GM18519 (cell line): ENCODE data around the gene IFITM1.
A peak's percentile ranks its signal among the peaks of the same experiment; 100 is the strongest.
"Not testable (repeated sequence)": the region's sequence is repeated elsewhere in the genome, so short reads cannot be mapped to it uniquely, and the experiment has no call there.

Experiments used
- ATAC-seq: cut with Tn5 transposase; IDR thresholded peaks from one replicate; pipeline ENCODE4 v1.9.1; 2021; ENCODE audit warnings: mild to moderate bottlenecking, moderate library complexity; ENCODE audit not compliant: unreplicated experiment, low FRiP score

Gene IFITM1

DNA sequence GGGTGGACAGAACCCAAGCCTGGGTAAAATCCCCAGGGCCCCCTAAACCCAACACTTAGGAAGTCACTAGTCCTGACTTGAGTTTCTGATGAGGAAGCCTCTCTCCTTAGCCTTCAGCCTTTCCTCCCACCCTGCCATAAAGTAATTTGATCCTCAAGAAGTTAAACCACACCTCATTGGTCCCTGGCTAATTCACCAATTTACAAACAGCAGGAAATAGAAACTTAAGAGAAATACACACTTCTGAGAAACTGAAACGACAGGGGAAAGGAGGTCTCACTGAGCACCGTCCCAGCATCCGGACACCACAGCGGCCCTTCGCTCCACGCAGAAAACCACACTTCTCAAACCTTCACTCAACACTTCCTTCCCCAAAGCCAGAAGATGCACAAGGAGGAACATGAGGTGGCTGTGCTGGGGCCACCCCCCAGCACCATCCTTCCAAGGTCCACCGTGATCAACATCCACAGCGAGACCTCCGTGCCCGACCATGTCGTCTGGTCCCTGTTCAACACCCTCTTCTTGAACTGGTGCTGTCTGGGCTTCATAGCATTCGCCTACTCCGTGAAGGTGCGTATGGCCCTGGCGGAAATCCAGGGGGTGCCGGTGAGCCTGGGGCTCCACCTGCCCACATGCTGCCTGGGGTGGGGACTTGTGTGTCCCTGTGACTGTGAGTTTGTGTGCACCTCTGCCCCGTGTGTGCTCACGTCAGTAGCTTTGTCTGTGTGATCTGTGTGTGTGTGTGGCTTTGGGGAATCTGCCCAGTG lies at the start of gene IFITM1:
Gene IFITM1, plus strand, starts transcription at position 254 of the 767 bp plus-strand sequence. Its CDS starts 131 bp downstream, at position 385.
- no peak for ATAC-seq

DNA sequence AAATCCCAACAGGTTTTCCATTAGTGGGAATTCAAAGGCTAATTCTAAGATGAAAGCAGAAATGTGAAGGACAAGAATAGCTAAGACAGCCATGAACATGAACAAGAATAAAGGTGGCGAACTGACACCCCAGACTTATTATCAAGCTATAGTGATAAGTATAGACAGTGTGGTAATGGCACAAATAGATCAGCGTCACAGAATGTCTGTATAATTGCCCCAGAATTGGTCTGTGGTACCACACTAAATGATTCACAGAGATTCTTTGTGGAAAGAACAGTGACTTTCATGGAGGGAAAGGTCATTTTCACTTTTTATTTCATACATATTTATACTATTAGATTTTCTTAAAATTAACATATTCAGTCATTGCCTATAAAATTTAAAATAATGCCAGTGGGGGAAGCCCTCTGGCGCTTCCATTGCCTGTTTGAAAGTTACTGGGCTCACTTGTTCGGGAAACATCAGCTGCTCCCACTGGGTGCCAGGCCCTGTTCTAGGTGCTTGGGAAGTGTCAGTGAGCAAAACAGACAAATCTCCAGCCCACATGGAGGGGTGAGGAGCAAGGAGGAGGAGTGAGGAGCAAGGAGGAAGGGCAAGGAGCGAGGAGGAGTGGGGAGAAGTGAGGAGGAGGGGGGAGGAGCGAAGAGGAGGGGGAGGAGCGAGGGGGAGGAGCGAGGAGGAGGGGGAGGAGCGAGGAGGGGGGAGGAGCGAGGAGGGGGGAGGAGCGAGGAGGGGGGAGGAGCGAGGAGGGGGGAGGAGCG lies 47.0 kb upstream of the IFITM1 start:
- no peak for ATAC-seq

DNA sequence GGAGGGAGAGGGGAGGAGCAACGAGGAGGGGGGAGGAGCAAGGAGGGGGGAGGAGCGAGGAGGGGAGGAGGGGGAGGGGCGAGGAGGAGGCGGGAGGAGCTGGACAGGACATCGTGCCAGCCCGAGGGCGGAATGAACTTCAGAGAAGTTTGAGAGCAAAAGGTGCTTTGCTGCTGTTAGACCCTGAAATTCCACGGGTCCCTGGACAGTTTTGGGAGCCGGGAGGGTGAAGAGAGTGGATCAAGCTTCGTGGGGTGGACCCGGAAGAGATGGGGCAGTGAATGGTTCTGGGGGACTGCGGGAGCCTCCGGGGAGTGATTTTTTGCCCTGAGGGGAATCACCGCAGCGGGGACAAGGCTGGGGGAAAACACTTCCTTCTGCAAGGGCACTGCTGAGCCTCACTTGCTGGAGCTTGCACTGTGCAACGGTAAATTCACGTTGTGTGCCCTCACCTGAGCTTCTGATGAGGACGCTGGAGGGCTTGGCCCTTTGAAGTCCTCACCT lies 46.3 kb upstream of the IFITM1 start:
- ATAC-seq: no peak

DNA sequence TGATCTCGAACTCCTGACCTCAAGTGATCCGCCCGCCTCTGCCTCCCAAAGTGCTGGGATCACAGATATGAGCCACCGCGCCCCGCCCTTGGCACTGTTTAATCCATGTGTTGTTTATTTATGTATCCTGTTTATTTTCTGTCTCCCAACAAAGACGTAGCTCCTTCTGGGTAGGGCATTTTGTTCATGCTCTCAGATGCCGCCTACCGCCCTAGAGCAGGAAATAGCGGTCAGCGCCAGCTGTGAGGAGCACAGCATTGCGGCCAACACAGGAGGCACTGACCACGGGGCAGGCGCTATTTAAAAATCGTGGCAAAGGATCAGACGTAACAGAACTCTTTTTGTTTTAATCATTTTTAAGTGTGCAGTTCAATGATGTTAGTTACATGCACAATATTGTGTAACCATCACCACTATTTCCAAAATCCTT lies 45.1 kb upstream of the IFITM1 start:
- not testable (repeated sequence) for ATAC-seq

DNA sequence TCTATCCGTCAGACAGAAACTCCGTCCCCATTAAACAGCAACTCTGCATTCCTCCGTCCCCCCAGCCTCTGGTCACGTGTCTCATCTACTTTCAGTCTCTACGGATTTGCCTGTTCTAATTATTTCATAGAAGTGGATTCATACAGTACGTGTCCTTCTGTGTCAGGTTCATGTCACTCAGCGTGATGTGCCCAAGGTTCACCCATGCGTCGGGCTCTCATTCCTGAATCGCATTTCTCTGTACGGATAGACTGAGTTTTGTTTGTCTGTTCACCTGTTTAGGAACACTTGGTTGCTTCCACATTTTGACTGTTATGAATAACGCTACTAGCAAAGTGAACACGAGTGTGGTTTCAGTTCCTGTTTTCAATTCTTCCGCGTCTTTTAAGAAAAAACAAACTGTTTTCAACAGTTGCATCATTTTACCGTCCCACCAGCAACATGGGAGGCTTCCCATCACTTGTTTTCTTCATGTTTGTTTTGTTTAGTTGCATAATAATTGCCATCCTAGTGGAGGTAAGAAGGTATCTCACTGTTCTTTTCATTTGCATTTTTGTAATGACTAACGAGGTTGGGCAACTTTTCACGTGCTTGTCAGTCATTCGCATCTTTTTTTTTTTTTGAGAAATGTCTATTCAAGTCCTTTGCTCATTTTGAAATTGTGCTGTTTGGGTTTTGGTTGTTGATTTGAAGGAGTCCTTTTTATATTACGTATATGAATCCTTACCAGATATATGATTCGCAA lies 44.5 kb upstream of the IFITM1 start:
- peak; percentile 68 for ATAC-seq

DNA sequence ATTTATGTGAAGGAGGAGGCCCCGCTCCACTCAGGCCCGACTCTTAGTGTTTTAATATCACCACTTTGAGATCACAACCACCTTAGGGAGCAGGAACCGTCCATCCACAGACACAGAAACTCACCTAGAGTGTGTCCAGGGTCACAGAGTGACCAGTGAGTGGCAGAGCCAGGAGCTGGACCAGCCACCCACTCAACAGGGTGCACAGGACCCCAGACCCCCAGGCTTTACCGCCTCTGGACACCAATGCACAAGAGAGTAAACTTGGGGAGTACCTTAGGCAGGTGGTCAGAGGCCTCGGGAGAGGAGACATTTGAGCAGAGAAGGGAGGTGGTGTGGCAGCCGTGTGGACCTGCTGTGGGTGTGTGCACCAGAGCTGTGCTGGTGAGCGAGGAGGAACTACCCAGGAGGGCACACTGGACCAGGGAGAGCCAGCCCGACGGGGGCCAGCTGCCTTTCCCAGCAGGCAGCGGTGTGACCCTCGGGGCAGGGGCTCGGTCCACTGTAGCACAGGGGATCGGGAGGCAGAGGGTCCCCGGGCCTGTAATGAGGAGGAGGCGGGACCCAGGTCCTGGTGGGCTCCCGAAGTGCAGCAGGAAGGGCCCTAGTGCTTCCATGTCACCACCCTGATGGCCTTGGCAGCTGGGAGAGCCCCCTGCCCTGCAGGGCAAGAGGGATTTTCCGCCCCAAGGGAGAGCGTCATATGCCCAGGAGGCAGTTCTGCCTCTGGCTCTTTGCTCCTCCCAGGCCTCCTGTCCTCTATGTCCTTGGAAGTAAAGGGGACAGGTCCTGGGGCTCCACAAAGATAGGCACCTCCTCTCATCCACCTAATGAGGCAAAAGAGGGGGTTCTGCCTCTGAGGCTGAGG lies 43.2 kb upstream of the IFITM1 start:
- ATAC-seq: no peak

DNA sequence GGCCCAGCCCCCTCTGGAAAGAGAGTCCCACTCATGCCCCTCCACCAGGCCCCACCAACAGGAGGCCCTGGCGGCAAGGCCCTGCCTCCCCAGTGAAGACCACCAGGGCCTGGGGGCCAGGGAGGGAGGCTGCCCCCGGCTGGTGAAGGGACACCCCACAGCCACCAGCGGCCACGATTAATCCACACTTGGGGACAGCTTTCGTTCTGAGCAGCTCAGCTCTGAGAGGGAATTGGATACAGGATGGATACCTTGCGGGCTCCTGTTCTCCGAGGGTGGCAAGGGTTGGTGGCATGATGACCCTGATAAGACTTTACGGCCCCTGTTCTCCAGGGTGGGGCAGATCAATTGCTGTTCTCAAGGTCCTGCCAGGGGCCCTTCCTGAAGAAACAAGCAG lies 42.5 kb upstream of the IFITM1 start:
- no peak for ATAC-seq

DNA sequence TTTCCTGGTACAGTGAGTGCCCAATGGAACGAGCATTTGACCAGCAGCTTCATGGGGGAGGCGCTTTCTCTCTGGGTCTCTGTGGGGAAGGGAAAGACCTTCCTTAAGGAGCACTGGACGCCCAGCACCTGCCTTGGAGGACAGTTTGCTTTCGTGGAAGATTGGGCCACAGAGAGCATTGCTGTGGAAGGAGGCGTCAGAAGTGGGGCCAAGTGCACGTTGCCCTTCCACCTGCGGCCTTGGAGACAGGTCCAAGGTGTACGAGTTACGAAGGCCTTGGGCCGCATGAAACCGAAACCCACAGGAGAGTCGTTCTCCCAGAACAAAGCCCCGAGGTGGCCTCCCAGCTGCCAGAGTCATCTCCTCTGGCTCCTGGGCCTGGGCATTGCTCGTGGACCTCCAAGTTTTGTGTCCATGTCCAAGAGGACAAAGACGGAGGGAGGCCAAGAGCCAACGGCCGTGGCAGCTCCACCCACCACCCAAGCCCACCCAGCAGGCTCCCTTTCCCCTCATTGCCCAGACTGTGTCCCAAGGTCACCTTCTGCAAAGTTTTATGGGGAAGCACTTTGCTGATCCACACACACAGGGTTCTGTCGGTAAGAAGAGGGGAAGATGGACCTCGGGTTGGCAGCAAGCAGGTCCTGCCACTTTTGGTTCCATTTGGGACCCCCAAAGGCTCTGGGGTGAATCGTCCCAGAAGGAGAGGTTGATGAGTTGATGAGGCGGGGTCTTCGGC lies 41.5 kb upstream of the IFITM1 start:
- ATAC-seq: no peak

DNA sequence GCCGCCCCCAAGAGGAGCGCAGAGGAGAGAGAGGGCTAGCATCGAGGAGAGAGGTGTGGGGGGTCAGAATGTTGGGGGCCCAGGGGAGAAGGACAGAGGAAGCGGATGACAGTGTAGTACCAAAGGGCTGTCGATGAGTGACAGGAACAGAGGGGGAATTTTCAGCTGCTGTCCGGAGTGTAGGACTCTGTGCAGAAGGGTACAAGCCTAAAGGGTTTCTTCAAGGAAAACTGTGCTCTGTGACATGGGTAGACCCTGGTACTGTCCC lies 41.0 kb upstream of the IFITM1 start:
- no peak for ATAC-seq

DNA sequence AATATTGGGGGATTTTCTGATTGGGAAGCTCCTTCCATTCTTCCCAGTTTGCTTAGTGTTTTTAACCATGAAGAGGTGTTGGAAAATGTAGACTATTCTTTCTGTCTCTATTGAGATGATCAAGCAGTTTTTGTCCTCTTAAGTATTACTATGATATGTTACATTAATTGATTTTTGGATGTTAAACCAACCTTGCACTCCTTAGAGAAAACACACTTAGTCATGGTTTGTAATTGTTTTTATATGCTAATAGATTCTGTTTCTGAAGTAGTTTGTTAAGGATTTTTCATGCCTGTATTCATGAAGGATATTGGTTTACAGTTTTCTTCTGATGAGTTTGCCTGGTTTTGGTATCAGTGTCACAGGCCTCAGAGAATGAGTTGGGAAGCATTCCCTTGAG lies 37.6 kb upstream of the IFITM1 start:
- no peak for ATAC-seq

DNA sequence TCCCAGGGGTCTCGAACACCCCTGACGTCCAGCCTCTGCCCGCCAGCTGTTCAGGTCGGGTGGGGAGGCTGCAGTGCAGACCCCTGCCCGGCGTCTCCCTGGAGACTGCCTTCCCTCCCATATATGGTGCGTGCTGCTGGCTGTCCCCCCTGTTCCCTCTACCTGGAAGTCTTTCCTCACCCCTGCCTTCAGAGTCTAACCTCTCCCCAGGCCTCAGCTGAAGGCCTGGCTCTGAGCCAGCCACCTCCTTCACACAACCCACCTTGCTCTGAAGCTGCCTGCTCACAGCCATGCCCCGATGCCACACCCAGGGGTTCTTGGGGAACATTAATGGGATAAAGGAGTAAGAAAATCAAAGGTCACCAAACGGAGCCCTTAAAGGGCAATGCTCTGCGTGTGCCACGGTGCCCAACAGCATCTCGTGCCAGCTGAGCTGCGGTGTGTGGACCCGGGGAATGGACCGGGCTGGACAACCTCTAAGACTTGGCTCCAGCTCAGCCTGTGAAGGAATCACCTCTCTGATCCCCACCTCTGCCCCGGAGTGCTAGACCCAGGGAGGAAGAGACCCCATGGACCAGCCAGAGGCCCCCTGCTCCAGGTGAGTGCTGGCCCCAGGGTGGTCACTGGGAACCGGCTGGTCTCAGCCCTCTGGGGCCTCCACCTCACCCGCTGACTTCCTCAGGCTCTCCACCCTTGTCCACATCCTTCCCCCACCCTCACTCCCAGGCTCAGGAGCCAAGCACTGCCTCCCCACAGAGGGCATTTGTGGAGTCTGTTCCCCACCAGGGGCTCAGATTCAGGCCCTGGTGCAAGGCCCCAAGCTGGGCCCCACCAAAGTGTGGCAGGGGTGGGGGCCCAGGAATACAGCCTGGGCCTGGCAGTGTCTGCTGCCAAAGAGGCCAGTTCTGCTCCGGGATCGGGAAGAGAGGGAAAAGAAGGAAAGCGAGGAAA lies 35.6 kb upstream of the IFITM1 start, which contains the start of gene NLRP6:
Gene NLRP6, plus strand, starts transcription at position 407 of the 951 bp plus-strand sequence. Its CDS starts 163 bp downstream, at position 570.
- no peak for ATAC-seq

DNA sequence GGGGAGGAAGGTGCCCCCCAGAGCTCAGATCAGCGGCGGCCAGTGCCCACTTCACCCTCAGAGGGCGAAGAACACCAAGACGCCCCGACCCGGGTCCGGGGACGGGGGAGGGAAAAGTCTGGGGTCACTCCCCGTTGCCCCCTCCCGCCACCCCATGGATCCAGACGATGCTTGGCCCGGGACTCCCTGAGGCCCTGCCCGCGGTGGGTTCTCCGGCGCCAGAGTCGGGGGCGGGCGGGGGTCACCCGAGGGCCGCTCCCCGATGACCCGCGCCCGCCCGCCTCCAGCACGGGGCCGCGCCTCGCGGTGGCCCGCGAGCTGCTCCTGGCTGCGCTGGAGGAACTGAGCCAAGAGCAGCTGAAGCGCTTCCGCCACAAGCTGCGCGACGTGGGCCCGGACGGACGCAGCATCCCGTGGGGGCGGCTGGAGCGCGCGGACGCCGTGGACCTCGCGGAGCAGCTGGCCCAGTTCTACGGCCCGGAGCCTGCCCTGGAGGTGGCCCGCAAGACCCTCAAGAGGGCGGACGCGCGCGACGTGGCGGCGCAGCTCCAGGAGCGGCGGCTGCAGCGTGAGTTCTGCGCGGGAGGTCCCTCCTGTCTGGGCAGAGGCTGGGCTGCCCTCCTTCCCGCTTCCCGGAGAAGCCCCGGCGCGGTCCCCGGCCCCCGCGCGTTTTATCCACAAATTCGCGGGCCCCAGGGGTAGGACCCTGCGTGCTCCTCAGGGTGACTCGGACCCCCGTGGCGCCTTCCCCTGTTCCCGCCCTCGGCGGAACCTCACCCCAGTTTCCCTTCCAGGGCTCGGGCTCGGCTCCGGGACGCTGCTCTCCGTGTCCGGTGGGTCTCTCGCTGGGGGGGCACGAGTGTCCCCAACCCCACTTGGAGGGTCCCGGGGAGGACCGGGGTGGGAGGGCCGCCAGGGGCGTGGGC lies 34.5 kb upstream of the IFITM1 start:
- no peak for ATAC-seq

DNA sequence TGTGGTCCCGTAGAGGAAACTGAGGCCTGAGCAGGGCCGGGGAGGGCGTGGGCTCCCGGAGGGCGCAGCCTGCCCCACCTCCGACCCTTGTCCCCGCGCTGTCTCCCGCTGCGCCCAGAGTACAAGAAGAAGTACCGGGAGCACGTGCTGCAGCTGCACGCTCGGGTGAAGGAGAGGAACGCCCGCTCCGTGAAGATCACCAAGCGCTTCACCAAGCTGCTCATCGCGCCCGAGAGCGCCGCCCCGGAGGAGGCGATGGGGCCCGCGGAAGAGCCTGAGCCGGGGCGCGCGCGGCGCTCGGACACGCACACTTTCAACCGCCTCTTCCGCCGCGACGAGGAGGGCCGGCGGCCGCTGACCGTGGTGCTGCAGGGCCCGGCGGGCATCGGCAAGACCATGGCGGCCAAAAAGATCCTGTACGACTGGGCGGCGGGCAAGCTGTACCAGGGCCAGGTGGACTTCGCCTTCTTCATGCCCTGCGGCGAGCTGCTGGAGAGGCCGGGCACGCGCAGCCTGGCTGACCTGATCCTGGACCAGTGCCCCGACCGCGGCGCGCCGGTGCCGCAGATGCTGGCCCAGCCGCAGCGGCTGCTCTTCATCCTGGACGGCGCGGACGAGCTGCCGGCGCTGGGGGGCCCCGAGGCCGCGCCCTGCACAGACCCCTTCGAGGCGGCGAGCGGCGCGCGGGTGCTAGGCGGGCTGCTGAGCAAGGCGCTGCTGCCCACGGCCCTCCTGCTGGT lies 33.7 kb upstream of the IFITM1 start:
- no peak for ATAC-seq

DNA sequence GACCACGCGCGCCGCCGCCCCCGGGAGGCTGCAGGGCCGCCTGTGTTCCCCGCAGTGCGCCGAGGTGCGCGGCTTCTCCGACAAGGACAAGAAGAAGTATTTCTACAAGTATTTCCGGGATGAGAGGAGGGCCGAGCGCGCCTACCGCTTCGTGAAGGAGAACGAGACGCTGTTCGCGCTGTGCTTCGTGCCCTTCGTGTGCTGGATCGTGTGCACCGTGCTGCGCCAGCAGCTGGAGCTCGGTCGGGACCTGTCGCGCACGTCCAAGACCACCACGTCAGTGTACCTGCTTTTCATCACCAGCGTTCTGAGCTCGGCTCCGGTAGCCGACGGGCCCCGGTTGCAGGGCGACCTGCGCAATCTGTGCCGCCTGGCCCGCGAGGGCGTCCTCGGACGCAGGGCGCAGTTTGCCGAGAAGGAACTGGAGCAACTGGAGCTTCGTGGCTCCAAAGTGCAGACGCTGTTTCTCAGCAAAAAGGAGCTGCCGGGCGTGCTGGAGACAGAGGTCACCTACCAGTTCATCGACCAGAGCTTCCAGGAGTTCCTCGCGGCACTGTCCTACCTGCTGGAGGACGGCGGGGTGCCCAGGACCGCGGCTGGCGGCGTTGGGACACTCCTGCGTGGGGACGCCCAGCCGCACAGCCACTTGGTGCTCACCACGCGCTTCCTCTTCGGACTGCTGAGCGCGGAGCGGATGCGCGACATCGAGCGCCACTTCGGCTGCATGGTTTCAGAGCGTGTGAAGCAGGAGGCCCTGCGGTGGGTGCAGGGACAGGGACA lies 32.9 kb upstream of the IFITM1 start:
- ATAC-seq: no peak

DNA sequence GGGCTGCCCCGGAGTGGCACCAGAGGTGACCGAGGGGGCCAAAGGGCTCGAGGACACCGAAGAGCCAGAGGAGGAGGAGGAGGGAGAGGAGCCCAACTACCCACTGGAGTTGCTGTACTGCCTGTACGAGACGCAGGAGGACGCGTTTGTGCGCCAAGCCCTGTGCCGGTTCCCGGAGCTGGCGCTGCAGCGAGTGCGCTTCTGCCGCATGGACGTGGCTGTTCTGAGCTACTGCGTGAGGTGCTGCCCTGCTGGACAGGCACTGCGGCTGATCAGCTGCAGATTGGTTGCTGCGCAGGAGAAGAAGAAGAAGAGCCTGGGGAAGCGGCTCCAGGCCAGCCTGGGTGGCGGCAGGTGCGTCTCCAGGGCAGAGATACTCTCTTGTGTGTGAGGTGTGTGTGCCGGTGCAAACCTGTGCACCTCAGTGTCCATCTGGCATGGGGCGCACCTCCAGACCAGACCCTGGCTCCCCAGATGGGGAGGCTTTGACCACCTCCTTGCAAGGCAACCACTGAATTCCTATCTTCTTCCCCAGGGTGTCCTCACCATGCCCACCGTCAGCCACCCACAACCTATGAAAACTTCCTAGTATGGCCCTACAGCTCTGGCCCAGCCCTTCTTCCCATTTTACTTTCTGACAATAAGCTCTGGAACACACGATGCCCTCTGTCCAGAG lies 32.2 kb upstream of the IFITM1 start:
- no peak for ATAC-seq
